Measurements from ENCODE around the gene SMOC1.

The SMOC1 gene

DNA sequence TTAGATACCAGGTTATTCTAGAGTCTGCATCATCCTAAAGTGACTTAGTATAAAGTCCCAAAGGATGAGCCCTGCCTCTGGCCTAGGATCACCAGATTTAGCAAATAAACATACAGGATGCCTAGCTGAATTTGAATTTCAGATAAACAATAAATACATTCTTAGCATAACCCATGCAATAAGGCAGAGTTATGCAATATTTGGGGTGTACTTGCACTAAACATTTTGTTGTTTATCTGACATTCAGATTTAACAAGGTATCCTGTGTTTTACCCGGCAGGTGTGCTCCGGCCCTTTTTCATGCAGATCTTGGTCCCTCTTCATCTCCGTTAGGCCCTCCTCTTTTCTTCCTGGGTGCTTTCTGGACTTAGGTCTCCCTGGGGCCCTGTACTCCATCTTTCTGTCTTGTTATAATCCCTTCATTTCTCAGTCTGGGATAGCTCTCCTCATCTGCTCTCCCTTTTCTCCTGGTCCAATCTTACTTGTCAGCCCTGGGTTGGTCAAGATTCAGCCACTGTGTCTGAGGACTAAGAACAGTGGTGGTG lies 18.1 kb upstream of the SMOC1 start:
- DNase-seq (ENCODE audit: low read depth in 2 of 2) = no peak

GRCh38 chr14:69863083-69863482 lies 16.1 kb upstream of the SMOC1 start:
- no peak for DNase-seq (ENCODE audit: low read depth in 2 of 2)

GRCh38 chr14:69865701-69866365 lies 13.4 kb upstream of the SMOC1 start:
- DNase-seq (ENCODE audit: low read depth in 2 of 2) = no peak

DNA sequence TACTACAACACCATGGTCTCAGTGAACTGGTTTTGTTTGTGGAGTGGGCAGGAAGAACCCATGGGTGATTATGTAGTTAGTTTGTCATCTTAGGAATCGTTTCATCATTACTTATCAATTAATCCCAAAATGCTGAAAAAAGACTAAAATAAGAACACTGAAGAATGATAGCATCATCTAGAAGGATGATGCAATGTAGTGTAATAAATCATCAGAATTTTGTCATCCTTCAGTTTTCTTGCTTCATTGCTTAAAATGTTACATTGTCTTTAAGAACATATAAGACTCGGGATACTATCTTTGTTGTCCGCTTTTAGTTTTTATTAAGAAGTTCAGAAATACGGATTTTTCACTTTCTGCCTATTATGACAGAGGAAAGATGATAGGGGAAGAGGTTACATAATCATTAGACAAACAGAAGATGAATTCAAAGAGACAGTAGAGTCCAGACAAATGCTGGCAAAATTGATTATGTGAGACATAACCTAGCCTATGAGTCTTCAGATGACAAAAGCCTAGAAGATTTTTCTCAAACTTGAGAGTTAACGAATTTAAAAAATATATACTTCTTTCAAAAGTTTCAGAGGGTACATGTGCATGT lies 10.8 kb upstream of the SMOC1 start:
- DNase-seq (ENCODE audit: low read depth in 2 of 2) = no peak

DNA sequence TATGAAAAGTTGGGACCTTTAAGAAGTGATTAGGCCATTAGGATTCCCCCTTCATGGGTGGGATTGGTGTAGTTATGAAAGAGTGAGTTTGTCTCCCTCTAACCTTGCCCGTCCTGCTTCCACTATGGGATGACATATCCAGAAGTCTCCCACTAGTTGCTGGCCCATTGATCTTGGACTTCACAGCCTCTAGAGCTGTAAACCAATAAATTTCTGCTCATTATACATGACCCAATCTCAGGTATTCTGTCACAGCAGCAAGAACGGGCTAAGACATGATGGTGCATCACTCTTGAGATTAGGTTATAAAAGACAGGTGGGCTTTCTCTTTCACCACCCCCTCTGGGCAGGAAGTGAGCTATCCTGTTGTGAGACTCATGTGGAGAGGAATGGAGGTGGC lies 8.6 kb upstream of the SMOC1 start:
- no peak for DNase-seq (ENCODE audit: low read depth in 2 of 2)

DNA sequence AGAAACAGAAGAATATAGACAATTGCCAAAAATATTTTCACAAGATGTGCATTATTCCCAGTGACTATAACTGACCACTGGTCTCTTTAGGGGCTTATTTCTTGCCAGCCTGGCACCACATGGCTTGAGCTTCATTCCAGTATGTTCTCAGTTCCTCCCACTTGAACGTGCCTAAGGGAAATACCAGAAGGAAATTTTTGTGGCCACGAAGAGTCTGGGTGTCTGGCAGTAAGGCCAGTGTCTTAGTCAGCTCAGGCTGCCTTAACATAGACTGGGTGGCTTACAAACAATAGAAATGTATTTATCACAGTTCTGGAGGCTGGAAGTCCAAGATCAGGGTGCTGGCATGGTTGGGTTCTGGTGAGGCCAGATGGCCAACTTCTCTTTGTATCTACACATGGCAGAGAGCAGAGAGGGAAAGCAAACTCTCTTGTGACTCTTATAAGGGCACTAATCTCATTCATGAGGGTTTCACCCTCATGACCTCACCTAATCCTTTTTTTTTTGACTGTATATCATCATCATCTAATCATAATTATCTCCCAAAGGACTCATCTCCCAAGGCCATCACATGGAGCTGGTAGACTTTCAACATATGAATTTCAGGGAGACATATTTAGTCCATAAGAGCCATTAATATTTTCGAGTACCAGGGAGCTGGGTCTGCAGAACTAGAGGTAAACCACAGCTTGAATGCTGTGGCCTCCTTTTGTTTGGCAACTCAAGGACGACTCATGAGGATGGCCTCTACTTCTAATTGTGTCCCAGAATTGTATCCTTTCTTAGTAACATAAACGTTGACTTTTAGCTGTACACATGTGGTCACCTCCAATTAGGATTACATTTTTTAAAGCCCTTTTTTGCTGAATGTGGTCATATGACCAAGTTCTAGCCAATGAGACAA lies 5.1 kb upstream of the SMOC1 start:
- no peak for DNase-seq (ENCODE audit: low read depth in 2 of 2)

DNA sequence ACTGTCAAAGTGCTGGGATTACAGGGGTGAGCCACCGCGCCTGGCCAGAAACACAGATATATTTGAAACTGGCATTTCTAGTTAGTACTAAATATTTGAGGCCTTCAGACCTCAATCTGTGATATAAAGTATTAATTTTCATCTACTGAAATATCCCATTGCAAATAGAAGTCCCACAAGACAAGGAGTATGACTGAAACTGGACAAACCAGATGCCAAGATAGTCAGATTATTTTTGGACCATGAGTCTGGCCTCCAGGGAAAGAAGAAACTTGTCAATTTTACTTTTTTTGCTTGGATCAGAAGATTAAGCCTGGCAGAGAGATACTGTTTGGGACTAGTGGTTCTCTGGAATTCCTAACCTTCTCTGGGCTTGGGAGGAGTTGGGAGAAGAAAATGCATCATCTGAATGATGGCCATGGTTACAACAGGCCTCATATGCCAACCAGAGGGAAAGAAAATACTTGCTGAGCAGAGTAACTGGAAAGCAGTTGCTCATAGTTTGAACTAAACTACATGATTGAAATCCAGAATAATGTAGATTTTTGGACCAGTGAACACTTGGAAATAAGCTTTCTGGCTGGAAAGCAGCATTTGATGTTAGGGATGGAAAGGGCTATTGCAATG lies 2.9 kb upstream of the SMOC1 start:
- DNase-seq (ENCODE audit: low read depth in 2 of 2) = no peak

- DNase-seq (ENCODE audit: low read depth in 2 of 2) = no peak
Observed at GRCh38 chr14:69876848-69877306, 2.3 kb upstream of the SMOC1 start.

DNA sequence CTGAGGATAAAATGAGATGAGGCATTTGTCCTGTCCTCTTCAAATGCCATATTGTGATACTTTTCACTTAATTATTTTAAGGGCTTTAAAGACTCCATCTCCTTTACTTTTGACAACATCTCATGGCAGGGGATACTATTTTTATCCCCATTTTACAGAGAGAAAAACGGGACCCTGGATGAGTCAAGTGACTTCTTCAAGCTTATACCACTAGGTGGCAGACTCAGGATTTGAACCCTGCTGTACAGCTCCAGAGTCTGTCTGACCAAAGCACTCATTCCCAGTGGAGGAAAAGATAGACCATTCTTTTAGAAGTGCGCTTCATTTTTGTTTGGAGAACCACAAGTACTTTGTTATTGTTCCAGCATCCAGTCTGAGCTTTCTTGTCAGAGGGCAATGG lies 1.7 kb upstream of the SMOC1 start:
- DNase-seq (ENCODE audit: low read depth in 2 of 2) = no peak

- DNase-seq (ENCODE audit: low read depth in 2 of 2) = no peak
Observed at GRCh38 chr14:69878251-69878650, 965 bp upstream of the SMOC1 start.

DNA sequence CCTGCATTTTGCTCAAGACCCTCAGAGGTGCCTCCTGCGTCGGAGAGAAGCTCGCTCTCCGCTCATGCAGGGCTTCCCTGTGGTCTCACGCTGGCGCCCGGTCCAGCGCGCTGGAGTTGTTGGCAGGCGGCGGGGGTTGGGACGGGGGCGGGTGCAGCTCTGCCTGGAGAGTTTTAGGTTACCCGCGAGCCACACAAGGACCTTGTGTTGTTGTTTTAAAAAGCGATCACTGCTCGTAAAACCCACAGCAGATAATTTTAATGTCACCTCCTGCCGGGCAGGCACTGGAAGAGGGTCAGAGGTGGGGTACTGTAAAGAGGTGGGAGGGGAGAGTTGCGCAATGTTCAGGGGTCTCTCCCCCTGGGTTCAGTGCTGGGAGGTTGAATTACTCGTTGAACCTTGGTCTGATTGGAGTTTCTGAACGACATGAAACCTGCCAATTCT lies 850 bp downstream of the SMOC1 start:
- DNase-seq (ENCODE audit: low read depth in 2 of 2) = no peak

GRCh38 chr14:69880893-69881292 lies 1.7 kb downstream of the SMOC1 start:
- no peak for DNase-seq (ENCODE audit: low read depth in 2 of 2)

DNA sequence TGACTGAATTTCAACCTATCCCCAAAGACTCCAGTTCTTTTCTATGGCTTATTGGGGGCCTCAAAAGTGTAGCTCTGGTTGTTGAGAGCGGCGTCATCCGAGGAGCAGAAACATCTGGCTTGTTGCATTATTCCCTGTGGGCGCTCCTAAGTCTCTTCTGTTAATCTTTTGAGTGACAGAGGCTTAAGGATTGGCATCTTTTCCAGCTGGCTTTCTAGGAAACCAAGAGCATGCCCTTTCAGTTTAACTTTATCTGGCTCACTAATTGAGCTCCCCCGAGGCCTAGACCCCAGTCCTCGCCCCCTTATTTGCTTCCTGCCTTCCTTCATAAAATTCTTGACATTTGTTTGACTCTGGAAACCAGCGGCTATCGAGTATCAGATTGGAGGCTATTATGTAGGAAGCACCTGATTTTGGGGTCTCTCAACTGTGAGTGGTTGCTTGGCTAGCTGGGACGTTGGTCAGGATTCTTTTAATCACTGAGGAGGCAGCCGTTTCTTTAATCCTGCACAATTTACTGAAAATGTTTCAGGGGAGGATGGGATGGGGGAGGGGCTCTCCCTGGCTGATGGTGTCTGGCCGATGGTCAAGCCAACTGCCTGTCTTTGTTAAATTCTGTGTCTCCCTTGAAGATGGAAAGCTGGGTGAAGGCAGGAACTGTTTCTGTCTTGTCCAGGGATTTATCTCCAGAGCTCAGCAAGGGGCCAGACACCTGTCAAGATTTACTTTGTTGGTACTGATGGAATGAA lies 3.1 kb downstream of the SMOC1 start:
- no peak for DNase-seq (ENCODE audit: low read depth in 2 of 2)

DNA sequence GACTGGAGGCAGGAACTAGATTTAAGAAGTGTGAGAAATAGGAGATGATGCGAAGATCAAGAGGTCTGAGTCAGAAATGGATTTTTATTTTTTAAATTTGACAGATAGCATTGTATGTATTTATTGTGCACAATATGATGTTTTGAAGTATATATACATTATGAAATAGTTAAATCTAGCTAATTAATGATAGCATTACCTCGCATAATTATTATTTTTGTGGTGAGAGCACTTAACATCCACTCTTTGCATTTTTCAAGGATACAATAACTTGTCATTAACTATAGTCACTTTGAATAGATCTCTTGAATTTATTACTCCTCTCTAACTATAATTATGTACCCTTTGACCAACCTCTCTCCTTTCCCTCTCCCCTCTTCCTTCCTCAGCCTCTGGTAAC lies 3.7 kb downstream of the SMOC1 start:
- DNase-seq (ENCODE audit: low read depth in 2 of 2) = no peak

GRCh38 chr14:69886453-69887242 lies 7.4 kb downstream of the SMOC1 start:
- no peak for DNase-seq (ENCODE audit: low read depth in 2 of 2)

- DNase-seq (ENCODE audit: low read depth in 2 of 2) = no peak
Observed at GRCh38 chr14:69887740-69888657, 8.8 kb downstream of the SMOC1 start.

- no peak for DNase-seq (ENCODE audit: low read depth in 2 of 2)
Observed at GRCh38 chr14:69891422-69891821, 12.2 kb downstream of the SMOC1 start.

DNA sequence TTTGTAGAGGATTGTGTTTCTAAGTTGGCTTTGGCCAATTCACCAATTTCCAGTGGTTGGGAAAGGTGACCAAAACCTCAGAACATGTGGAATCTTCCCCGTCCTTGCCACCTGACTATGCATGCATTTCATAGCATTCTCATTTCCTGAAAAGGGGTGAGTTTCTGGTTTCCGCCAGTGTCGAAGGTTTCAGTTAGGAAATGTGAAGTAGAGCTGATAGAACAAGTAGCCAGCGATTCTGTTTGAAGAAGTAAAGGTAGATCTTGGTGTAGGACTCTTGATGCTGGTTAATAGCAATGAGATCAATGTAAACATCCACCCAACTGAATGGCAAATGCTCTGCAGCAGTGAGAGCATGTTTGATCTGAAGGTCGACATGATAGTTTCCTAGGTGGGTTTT lies 15.9 kb downstream of the SMOC1 start:
- no peak for DNase-seq (ENCODE audit: low read depth in 2 of 2)

DNA sequence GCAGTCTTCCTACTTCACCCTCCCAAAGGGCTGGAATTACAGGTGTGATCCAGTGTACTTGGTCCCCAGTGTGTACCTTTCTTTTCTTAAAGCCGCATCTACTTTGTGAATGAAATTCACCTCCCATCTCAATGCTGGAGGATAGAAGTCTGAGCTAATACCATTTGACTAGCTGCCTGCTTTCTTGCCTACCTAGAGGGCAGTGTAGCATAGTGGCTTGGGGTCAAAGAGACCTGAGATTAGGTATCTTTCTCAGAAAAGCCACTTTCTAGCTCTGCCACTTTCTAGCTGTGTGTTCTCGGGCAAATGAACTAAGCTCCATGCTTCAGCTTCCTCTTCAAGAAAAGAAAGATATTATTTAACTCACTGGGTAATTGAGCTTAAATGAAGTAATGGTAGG lies 16.9 kb downstream of the SMOC1 start:
- DNase-seq (ENCODE audit: low read depth in 2 of 2) = no peak

All from stimulated activated CD8-positive, alpha-beta memory T cell treated with anti-CD3 and anti-CD28 coated beads, Interleukin-15, amount 100 ng/mL, for 48 hours (primary cell).